Measurements from ENCODE around the gene RAPGEF4. TPM values are rescaled to one million over a fixed set of nuclear protein-coding genes. Genes with fewer than 3 reads are reported as not detected.

Gene RAPGEF4
- total RNA-seq, 1 experiment from 2014 or later: 0.59 TPM

GRCh38 chr2:172845028-172845630 is 109.5 kb downstream of the RAPGEF4 start:
- Histone ChIP-seq H3K9me3 (ENCODE audit: control insufficient read depth in 1 of 2, insufficient read depth in 1 of 2, low read depth in 1 of 2, low read length in 2 of 2) (no peaks in the 10 kb centered on the region), H4K20me1 (ENCODE audit: insufficient read depth) (no peaks in the 10 kb centered on the region), H3K27ac (ENCODE audit: low read depth, low read length) (no peak overlapping the region), H3K9me2 (ENCODE audit: insufficient read depth) (no peaks in the 10 kb centered on the region), H3K4me1 (ENCODE audit: control insufficient read depth in 1 of 2, insufficient read depth in 2 of 2, low read length in 2 of 2) (no peaks in the 10 kb centered on the region), H3K27me3 (ENCODE audit: insufficient read depth, low read length) (no peaks in the 10 kb centered on the region), H2AFZ (ENCODE audit: low read depth, low read length, poor library complexity, severe bottlenecking) (no peak overlapping the region), H3K4me2 (ENCODE audit: low read length) (no peak overlapping the region), H3K9ac (ENCODE audit: low read length) (no peak overlapping the region), H3K36me3 (ENCODE audit: control insufficient read depth in 1 of 2, insufficient read depth in 2 of 2, low read length in 2 of 2) (no peaks in the 10 kb centered on the region), H3K4me3 (replicated peaks in 1 of 2; ENCODE audit: low read depth in 1 of 2, low read length in 2 of 2) (no peak overlapping the region), H3K79me2 (ENCODE audit: insufficient read depth, low read length) (no peaks in the 10 kb centered on the region)
- BruUV-seq (replicated peaks): no TSS peak
- DNase-seq (ENCODE audit: low read depth, low spot score) (no peak), ATAC-seq (no peak)
- CTCF ChIA-PET: no interaction called here
- TF ChIP-seq CTCF (IDR thresholded peaks at IDR 0.05 in 2 of 3, conservative IDR thresholded peaks at IDR 0.05 in 1 of 3; ENCODE audit: borderline replicate concordance in 1 of 3, insufficient read depth in 1 of 3, low read depth in 2 of 3, low read length in 2 of 3): no peak
- TF ChIP-seq SRF (IDR thresholded peaks at IDR 0.05; ENCODE audit: low read depth): no peak
- POLR2A ChIA-PET: no interaction called here
- intact Hi-C loops (cut with micrococcal nuclease): no loop called here
- RAD21 ChIA-PET (ENCODE audit: low non-redundant PET in 1 of 2, low total read pairs in 2 of 2, uncharacterized antibody in 2 of 2, unreplicated experiment in 2 of 2): no interaction called here

DNA sequence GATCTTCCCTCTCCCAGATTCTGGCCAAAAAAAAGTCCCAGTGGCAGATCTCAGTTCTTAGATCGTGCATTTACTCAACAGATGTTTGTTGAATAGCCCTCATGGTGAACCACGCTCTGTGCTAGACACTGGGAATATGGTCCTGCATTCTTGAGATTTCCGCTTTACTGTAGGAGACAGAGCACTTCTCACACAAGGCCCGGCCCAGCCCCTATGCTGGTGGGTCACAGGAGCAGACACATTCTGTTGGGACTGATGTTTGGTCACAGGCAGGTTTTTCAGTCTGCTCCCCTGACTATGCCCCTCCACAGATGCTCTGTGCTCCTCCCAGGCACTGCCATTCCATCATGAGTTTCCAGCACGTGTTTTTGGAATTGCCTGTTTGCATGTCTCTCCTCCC is 110.9 kb downstream of the RAPGEF4 start:
- Histone ChIP-seq H4K20me1 (ENCODE audit: insufficient read depth) (no peaks in the 10 kb centered on the region), H3K9ac (ENCODE audit: low read length) (no peak overlapping the region), H2AFZ (ENCODE audit: low read depth, low read length, poor library complexity, severe bottlenecking) (no peak overlapping the region), H3K4me2 (ENCODE audit: low read length) (no peak overlapping the region), H3K27me3 (ENCODE audit: insufficient read depth, low read length) (no peaks in the 10 kb centered on the region), H3K4me1 (ENCODE audit: control insufficient read depth in 1 of 2, insufficient read depth in 2 of 2, low read length in 2 of 2) (no peaks in the 10 kb centered on the region), H3K9me3 (ENCODE audit: control insufficient read depth in 1 of 2, insufficient read depth in 1 of 2, low read depth in 1 of 2, low read length in 2 of 2) (no peaks in the 10 kb centered on the region), H3K36me3 (ENCODE audit: control insufficient read depth in 1 of 2, insufficient read depth in 2 of 2, low read length in 2 of 2) (no peaks in the 10 kb centered on the region), H3K79me2 (ENCODE audit: insufficient read depth, low read length) (no peaks in the 10 kb centered on the region), H3K27ac (ENCODE audit: low read depth, low read length) (no peak overlapping the region), H3K4me3 (replicated peaks in 1 of 2; ENCODE audit: low read depth in 1 of 2, low read length in 2 of 2) (no peak overlapping the region), H3K9me2 (ENCODE audit: insufficient read depth) (no peaks in the 10 kb centered on the region)
- ATAC-seq (no peak), DNase-seq (ENCODE audit: low read depth, low spot score) (no peak)
- ChIA-PET POLR2A (no interaction called here), RAD21 (ENCODE audit: low non-redundant PET in 1 of 2, low total read pairs in 2 of 2, uncharacterized antibody in 2 of 2, unreplicated experiment in 2 of 2) (no interaction called here), CTCF (no interaction called here)
- no TSS peak for BruUV-seq (replicated peaks)
- no peak for TF ChIP-seq RAD21 (IDR thresholded peaks at IDR 0.05; ENCODE audit: low read depth)
- TF ChIP-seq, protein P1, sequence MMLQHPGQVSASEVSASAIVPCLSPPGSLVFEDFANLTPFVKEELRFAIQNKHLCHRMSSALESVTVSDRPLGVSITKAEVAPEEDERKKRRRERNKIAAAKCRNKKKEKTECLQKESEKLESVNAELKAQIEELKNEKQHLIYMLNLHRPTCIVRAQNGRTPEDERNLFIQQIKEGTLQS (IDR thresholded peaks at IDR 0.05): no peak
- no peak for TF ChIP-seq TCF7L2 (IDR thresholded peaks at IDR 0.05; ENCODE audit: borderline replicate concordance, extremely low read depth, insufficient read depth, insufficient read length)
- no peak for TF ChIP-seq EGR1 (IDR thresholded peaks at IDR 0.05; ENCODE audit: low read depth)
- TF ChIP-seq CEBPB (IDR thresholded peaks at IDR 0.05; ENCODE audit: low read depth): no peak
- intact Hi-C loops (cut with micrococcal nuclease): no loop called here
